HepG2 (cell line): Measurements from ENCODE around the gene HHIPL1. TPM values are rescaled to one million over a fixed set of nuclear protein-coding genes. Genes with fewer than 3 reads are reported as not detected.

Experiments
- BRD4 ChIP-seq: sonication (generic); formaldehyde crosslinking; IDR thresholded peaks from 2 replicates; pipeline ENCODE4 v1.4.0; 2020; ENCODE audit warnings: missing genetic modification reagents
- HOXA9 ChIP-seq: sonication (generic); formaldehyde crosslinking; IDR thresholded peaks from 2 replicates; pipeline ENCODE4 v1.8.1; 2022; ENCODE audit warnings: missing genetic modification reagents, mild to moderate bottlenecking, moderate library complexity, borderline replicate concordance
- KLF9 ChIP-seq: IDR thresholded peaks from 2 replicates; pipeline ENCODE4 v1.6.1; 2016; ENCODE audit warnings: low read depth
- LCORL ChIP-seq, 2 experiments: fragments of 450-650 bp in 1 of 2; sonication (generic) in 1 of 2; formaldehyde crosslinking in 1 of 2; IDR thresholded peaks; 2 replicates each; pipeline versions ENCODE4 v1.5.0 to v1.6.1; 2017 to 2020; ENCODE audit warnings: antibody characterized with exemption in 1 of 2, missing genetic modification reagents in 1 of 2
- MXI1 ChIP-seq: IDR thresholded peaks from 3 replicates; pipeline ENCODE4 v1.6.1; 2012; ENCODE audit warnings: low read depth, low read length, inconsistent platforms, borderline replicate concordance
- NPAS2 ChIP-seq: sonication (generic); formaldehyde crosslinking; IDR thresholded peaks from 2 replicates; pipeline ENCODE4 v1.8.0; 2022; ENCODE audit warnings: mild to moderate bottlenecking, missing genetic modification reagents, borderline replicate concordance
- PAF1 ChIP-seq: IDR thresholded peaks from 2 replicates; pipeline ENCODE4 v1.6.1; 2016; ENCODE audit warnings: missing genetic modification reagents, missing compliant biosample characterization
- SCMH1 ChIP-seq: sonication (generic); formaldehyde crosslinking; IDR thresholded peaks from 2 replicates; pipeline ENCODE4 v1.9.0; 2021; ENCODE audit warnings: missing genetic modification reagents, mild to moderate bottlenecking, borderline replicate concordance
- TOE1 ChIP-seq: sonication (generic); formaldehyde crosslinking; IDR thresholded peaks from 2 replicates; pipeline ENCODE4 v1.4.0; 2020; ENCODE audit warnings: mild to moderate bottlenecking, missing genetic modification reagents
- ZFP82 ChIP-seq: sonication (generic); formaldehyde crosslinking; IDR thresholded peaks from 2 replicates; pipeline ENCODE4 v1.5.1; 2020; ENCODE audit warnings: mild to moderate bottlenecking, missing genetic modification reagents, borderline replicate concordance
- ZIK1 ChIP-seq: sonication (generic); formaldehyde crosslinking; IDR thresholded peaks from 2 replicates; pipeline ENCODE4 v1.5.0; 2020; ENCODE audit warnings: mild to moderate bottlenecking, low read depth, missing genetic modification reagents, borderline replicate concordance
- ZNF577 ChIP-seq: sonication (generic); formaldehyde crosslinking; IDR thresholded peaks from 2 replicates; pipeline ENCODE4 v1.4.0; 2020; ENCODE audit warnings: mild to moderate bottlenecking, low read depth, missing genetic modification reagents, borderline replicate concordance
- ZNF615 ChIP-seq: sonication (generic); formaldehyde crosslinking; IDR thresholded peaks from 2 replicates; pipeline ENCODE4 v1.5.0; 2020; ENCODE audit warnings: mild to moderate bottlenecking, missing genetic modification reagents, borderline replicate concordance
- ZNF768 ChIP-seq: sonication (generic); formaldehyde crosslinking; IDR thresholded peaks from 2 replicates; pipeline ENCODE4 v1.4.0; 2020; ENCODE audit warnings: missing genetic modification reagents
- ZNF841 ChIP-seq: sonication (generic); formaldehyde crosslinking; IDR thresholded peaks from 2 replicates; pipeline ENCODE4 v1.8.1; 2023; ENCODE audit warnings: missing genetic modification reagents, borderline replicate concordance
- polyA plus RNA-seq, 8 experiments: library from polyadenylated mRNA; depleted of rRNA in 3 of 8; stranded (reverse) in 7 of 8; unstranded in 1 of 8; fragments of >200 nt; fragmentation: Illumina TruSeq in 4 of 8; extraction: Trizol in 4 of 8; gene quantifications; 2 replicates each; pipeline versions ENCODE4 v1.2.1 to v1.2.3, GENCODE V29; 2011 to 2016; ENCODE audit warnings: low read depth in 4 of 8, missing spikeins in 1 of 8, mixed read lengths in 1 of 8; ENCODE audit not compliant: insufficient read depth in 1 of 8
- total RNA-seq, 5 experiments: library from RNA; depleted of rRNA; stranded (reverse); fragments of >200 nt; fragmentation: Illumina TruSeq; extraction: Trizol; gene quantifications; 2 replicates each; pipeline ENCODE4 v1.2.3, GENCODE V29; 2016; ENCODE audit warnings: low read depth in 1 of 5
- TF ChIP-seq, protein P1 (sequence below): sonication (generic); formaldehyde crosslinking; IDR thresholded peaks from 2 replicates; pipeline ENCODE4 v1.8.1; 2023; ENCODE audit warnings: missing genetic modification reagents, mild to moderate bottlenecking, borderline replicate concordance
- TF ChIP-seq, protein P2 (sequence below): sonication (generic); formaldehyde crosslinking; IDR thresholded peaks from 2 replicates; pipeline ENCODE4 v1.9.0; 2022; ENCODE audit warnings: missing genetic modification reagents, mild to moderate bottlenecking, borderline replicate concordance
- TF ChIP-seq, protein P3 (sequence below): sonication (generic); formaldehyde crosslinking; IDR thresholded peaks from 2 replicates; pipeline ENCODE4 v1.4.0; 2020; ENCODE audit warnings: missing genetic modification reagents, borderline replicate concordance
- TF ChIP-seq, protein P4 (sequence below): sonication (generic); formaldehyde crosslinking; IDR thresholded peaks from 2 replicates; pipeline ENCODE4 v1.4.0; 2020; ENCODE audit warnings: missing genetic modification reagents, borderline replicate concordance
- TF ChIP-seq, protein P5 (sequence below), 2 experiments: sonication (generic) in 1 of 2; formaldehyde crosslinking in 1 of 2; IDR thresholded peaks; 2 replicates each; pipeline versions ENCODE4 v1.4.0 to v1.6.1; 2018 to 2020; ENCODE audit warnings: missing genetic modification reagents in 2 of 2, borderline replicate concordance in 1 of 2, low read depth in 1 of 2, mild to moderate bottlenecking in 1 of 2, missing biosample characterization in 1 of 2

Gene HHIPL1
- total and polyA plus RNA-seq, 2 of the 13 experiments (the other 11 are each of a cell fraction or from before 2014, with no cell fraction given) = not detected

DNA sequence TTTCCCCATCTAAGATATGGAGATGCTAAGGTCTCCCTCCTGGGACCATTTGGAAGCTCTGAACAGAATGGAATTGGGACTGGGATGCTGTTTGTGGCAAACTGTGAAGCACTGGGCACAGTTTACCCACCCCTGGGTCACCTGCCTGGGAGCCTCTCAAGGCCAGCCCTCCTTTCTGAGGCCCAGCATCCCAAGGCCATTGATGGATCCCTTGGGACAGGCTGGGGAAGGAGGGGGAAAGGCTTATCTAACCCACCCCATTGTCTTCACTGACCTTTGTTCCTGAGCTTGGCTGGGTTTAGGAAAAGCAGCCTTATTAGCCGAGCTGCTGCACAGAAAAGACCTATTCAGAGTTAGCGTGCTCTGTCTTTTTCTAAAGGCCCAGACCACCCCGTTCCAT is 46.2 kb upstream of the HHIPL1 start (continued):
- TF ChIP-seq ZNF577 (CRISPR knock-in tag) (no peak), SCMH1 (no peak), HOXA9 (no peak), KLF9 (CRISPR knock-in tag) (no peak), ZIK1 (0 out of 2 replicates have a peak, but pooled peaks have one; percentile 41), ZNF841 (CRISPR knock-in tag) (no peak), PAF1 (no peak), TOE1 (CRISPR knock-in tag) (no peak), MXI1 (no peak), ZNF768 (CRISPR knock-in tag) (no peak), ZNF615 (CRISPR knock-in tag) (no peak), ZFP82 (CRISPR knock-in tag) (no peak), NPAS2 (no peak), BRD4 (CRISPR knock-in tag) (no peak), LCORL (IDR thresholded peaks at IDR 0.05) (no peak), LCORL (CRISPR knock-in tag; IDR thresholded peaks at IDR 0.05) (peak; percentile 59)
- TF ChIP-seq, protein P1, sequence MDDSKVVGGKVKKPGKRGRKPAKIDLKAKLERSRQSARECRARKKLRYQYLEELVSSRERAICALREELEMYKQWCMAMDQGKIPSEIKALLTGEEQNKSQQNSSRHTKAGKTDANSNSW (CRISPR knock-in tag) = no peak
- TF ChIP-seq, protein P2, sequence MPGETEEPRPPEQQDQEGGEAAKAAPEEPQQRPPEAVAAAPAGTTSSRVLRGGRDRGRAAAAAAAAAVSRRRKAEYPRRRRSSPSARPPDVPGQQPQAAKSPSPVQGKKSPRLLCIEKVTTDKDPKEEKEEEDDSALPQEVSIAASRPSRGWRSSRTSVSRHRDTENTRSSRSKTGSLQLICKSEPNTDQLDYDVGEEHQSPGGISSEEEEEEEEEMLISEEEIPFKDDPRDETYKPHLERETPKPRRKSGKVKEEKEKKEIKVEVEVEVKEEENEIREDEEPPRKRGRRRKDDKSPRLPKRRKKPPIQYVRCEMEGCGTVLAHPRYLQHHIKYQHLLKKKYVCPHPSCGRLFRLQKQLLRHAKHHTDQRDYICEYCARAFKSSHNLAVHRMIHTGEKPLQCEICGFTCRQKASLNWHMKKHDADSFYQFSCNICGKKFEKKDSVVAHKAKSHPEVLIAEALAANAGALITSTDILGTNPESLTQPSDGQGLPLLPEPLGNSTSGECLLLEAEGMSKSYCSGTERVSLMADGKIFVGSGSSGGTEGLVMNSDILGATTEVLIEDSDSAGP (CRISPR knock-in tag) = peak; percentile 54
- TF ChIP-seq, protein P3, sequence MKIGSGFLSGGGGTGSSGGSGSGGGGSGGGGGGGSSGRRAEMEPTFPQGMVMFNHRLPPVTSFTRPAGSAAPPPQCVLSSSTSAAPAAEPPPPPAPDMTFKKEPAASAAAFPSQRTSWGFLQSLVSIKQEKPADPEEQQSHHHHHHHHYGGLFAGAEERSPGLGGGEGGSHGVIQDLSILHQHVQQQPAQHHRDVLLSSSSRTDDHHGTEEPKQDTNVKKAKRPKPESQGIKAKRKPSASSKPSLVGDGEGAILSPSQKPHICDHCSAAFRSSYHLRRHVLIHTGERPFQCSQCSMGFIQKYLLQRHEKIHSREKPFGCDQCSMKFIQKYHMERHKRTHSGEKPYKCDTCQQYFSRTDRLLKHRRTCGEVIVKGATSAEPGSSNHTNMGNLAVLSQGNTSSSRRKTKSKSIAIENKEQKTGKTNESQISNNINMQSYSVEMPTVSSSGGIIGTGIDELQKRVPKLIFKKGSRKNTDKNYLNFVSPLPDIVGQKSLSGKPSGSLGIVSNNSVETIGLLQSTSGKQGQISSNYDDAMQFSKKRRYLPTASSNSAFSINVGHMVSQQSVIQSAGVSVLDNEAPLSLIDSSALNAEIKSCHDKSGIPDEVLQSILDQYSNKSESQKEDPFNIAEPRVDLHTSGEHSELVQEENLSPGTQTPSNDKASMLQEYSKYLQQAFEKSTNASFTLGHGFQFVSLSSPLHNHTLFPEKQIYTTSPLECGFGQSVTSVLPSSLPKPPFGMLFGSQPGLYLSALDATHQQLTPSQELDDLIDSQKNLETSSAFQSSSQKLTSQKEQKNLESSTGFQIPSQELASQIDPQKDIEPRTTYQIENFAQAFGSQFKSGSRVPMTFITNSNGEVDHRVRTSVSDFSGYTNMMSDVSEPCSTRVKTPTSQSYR (CRISPR knock-in tag) = 0 out of 2 replicates have a peak, but pooled peaks have one; percentile 27
- TF ChIP-seq, protein P4, sequence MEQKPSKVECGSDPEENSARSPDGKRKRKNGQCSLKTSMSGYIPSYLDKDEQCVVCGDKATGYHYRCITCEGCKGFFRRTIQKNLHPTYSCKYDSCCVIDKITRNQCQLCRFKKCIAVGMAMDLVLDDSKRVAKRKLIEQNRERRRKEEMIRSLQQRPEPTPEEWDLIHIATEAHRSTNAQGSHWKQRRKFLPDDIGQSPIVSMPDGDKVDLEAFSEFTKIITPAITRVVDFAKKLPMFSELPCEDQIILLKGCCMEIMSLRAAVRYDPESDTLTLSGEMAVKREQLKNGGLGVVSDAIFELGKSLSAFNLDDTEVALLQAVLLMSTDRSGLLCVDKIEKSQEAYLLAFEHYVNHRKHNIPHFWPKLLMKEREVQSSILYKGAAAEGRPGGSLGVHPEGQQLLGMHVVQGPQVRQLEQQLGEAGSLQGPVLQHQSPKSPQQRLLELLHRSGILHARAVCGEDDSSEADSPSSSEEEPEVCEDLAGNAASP = peak; percentile 69; the same call in 1 of the 2 replicates
- TF ChIP-seq, protein P5, sequence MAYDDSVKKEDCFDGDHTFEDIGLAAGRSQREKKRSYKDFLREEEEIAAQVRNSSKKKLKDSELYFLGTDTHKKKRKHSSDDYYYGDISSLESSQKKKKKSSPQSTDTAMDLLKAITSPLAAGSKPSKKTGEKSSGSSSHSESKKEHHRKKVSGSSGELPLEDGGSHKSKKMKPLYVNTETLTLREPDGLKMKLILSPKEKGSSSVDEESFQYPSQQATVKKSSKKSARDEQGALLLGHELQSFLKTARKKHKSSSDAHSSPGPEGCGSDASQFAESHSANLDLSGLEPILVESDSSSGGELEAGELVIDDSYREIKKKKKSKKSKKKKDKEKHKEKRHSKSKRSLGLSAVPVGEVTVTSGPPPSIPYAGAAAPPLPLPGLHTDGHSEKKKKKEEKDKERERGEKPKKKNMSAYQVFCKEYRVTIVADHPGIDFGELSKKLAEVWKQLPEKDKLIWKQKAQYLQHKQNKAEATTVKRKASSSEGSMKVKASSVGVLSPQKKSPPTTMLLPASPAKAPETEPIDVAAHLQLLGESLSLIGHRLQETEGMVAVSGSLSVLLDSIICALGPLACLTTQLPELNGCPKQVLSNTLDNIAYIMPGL (CRISPR knock-in tag; IDR thresholded peaks at IDR 0.05; ENCODE audit: borderline replicate concordance in 1 of 2, low read depth in 1 of 2) = no peak
